H9 (cell line): ENCODE results near the gene CAPN8. TPM values are rescaled to one million over a fixed set of nuclear protein-coding genes. Genes with fewer than 3 reads are reported as not detected.

Experiments used
- DNase-seq: peaks from one replicate; pipeline ENCODE4 v3.0.0-alpha.2; 2017
- H2AFZ ChIP-seq: one replicate; pipeline ENCODE4 v1.6.1; 2013; ENCODE audit warnings: mild to moderate bottlenecking, low read length, control low read depth, moderate library complexity
- H2AK5ac ChIP-seq: 2 replicates; pipeline ENCODE4 v1.6.1; 2013; ENCODE audit warnings: low read length, control low read depth, mixed read lengths; ENCODE audit not compliant: insufficient read length
- H2BK120ac ChIP-seq: one replicate; pipeline ENCODE4 v1.6.1; 2013; ENCODE audit warnings: low read depth, mild to moderate bottlenecking, low read length, control low read depth, inconsistent platforms; ENCODE audit not compliant: poor library complexity, severe bottlenecking
- H2BK12ac ChIP-seq: 2 replicates; pipeline ENCODE4 v1.6.1; 2013; ENCODE audit warnings: low read length, control low read depth, mixed read lengths, low read depth; ENCODE audit not compliant: insufficient read length
- H2BK15ac ChIP-seq: 2 replicates; pipeline ENCODE4 v1.6.1; 2013; ENCODE audit warnings: low read depth, low read length, control low read depth
- H2BK20ac ChIP-seq: one replicate; pipeline ENCODE4 v1.6.1; 2013; ENCODE audit warnings: low read depth, mild to moderate bottlenecking, low read length, control low read depth, inconsistent platforms; ENCODE audit not compliant: poor library complexity, severe bottlenecking
- H2BK5ac ChIP-seq: 2 replicates; pipeline ENCODE4 v1.6.1; 2013; ENCODE audit warnings: low read length, control low read depth, mixed read lengths; ENCODE audit not compliant: insufficient read length
- H3K14ac ChIP-seq: 2 replicates; pipeline ENCODE4 v1.6.1; 2013; ENCODE audit warnings: low read length, control low read depth; ENCODE audit not compliant: insufficient read depth
- H3K18ac ChIP-seq: 2 replicates; pipeline ENCODE4 v1.6.1; 2013; ENCODE audit warnings: low read depth, mild to moderate bottlenecking, mixed read lengths, low read length, control low read depth; ENCODE audit not compliant: insufficient read length
- H3K23ac ChIP-seq: 2 replicates; pipeline ENCODE4 v1.6.1; 2013; ENCODE audit warnings: low read length, control low read depth, mixed read lengths, low read depth; ENCODE audit not compliant: insufficient read length
- H3K23me2 ChIP-seq: 2 replicates; pipeline ENCODE4 v1.6.1; 2013; ENCODE audit warnings: low read depth, mild to moderate bottlenecking, mixed read lengths, low read length, control low read depth; ENCODE audit not compliant: insufficient read length, poor library complexity, severe bottlenecking
- H3K27ac ChIP-seq: 2 replicates; pipeline ENCODE4 v1.5.1; 2013; ENCODE audit warnings: low read length, control low read depth, mixed read lengths, low read depth; ENCODE audit not compliant: insufficient read length
- H3K27me3 ChIP-seq: 2 replicates; pipeline ENCODE4 v1.6.1; 2013; ENCODE audit warnings: low read length, control low read depth, inconsistent platforms; ENCODE audit not compliant: insufficient read depth
- H3K4ac ChIP-seq: 2 replicates; pipeline ENCODE4 v1.6.1; 2013; ENCODE audit warnings: low read depth, mild to moderate bottlenecking, control low read depth, inconsistent platforms, low read length, moderate library complexity
- H3K4me1 ChIP-seq: 2 replicates; pipeline ENCODE4 v1.6.1; 2013; ENCODE audit warnings: low read length, control low read depth, inconsistent platforms; ENCODE audit not compliant: insufficient read depth
- H3K4me2 ChIP-seq: 2 replicates; pipeline ENCODE4 v1.6.1; 2013; ENCODE audit warnings: low read length, control low read depth, mixed read lengths; ENCODE audit not compliant: insufficient read length, insufficient read depth
- H3K56ac ChIP-seq: 2 replicates; pipeline ENCODE4 v1.6.1; 2013; ENCODE audit warnings: low read depth, mild to moderate bottlenecking, mixed read lengths, low read length, control low read depth; ENCODE audit not compliant: insufficient read length
- H3K79me1 ChIP-seq: 2 replicates; pipeline ENCODE4 v1.6.1; 2013; ENCODE audit warnings: low read depth, mild to moderate bottlenecking, moderate library complexity, low read length, control low read depth, inconsistent platforms; ENCODE audit not compliant: insufficient read depth, poor library complexity, severe bottlenecking
- H3K79me2 ChIP-seq: 2 replicates; pipeline ENCODE4 v1.6.1; 2013; ENCODE audit warnings: low read length, control low read depth, inconsistent platforms; ENCODE audit not compliant: insufficient read depth
- H3K9ac ChIP-seq: 2 replicates; pipeline ENCODE4 v1.6.1; 2013; ENCODE audit warnings: low read length, control low read depth, mixed read lengths; ENCODE audit not compliant: insufficient read length; ENCODE audit errors: extremely low read depth
- H3K9me3 ChIP-seq: one replicate; pipeline ENCODE4 v1.6.1; 2013; ENCODE audit warnings: low read depth, low read length, inconsistent platforms; ENCODE audit not compliant: control insufficient read depth
- H3T11ph ChIP-seq: one replicate; pipeline ENCODE4 v1.6.1; 2013; ENCODE audit warnings: mild to moderate bottlenecking, low read length, control low read depth, inconsistent platforms
- H4K20me1 ChIP-seq: one replicate; pipeline ENCODE4 v1.6.1; 2013; ENCODE audit not compliant: control insufficient read depth, insufficient read length, insufficient read depth
- H4K5ac ChIP-seq: 2 replicates; pipeline ENCODE4 v1.6.1; 2013; ENCODE audit warnings: low read depth, mild to moderate bottlenecking, mixed read lengths, low read length, control low read depth; ENCODE audit not compliant: insufficient read length
- H4K8ac ChIP-seq: replicated peaks from 2 replicates; pipeline ENCODE4 v1.6.1; 2013; ENCODE audit warnings: low read length, control low read depth, mixed read lengths, low read depth; ENCODE audit not compliant: insufficient read length
- H4K91ac ChIP-seq: 2 replicates; pipeline ENCODE4 v1.6.1; 2013; ENCODE audit warnings: low read depth, mild to moderate bottlenecking, moderate library complexity, mixed read lengths, low read length, control low read depth; ENCODE audit not compliant: insufficient read length
- H3K27ac Mint-ChIP-seq, 3 experiments: 2 replicates in 2 of 3; 3 replicates in 1 of 3; pipeline ENCODE4 v1.8.0; 2020 to 2021; ENCODE audit warnings: mixed read lengths in 3 of 3, mild to moderate bottlenecking in 1 of 3, moderate library complexity in 1 of 3
- H3K27me3 Mint-ChIP-seq: 2 replicates; pipeline ENCODE4 v1.8.0; 2021; ENCODE audit warnings: low read depth, mild to moderate bottlenecking, moderate library complexity, mixed read lengths
- H3K36me3 Mint-ChIP-seq, 3 experiments: 2 replicates in 2 of 3; 3 replicates in 1 of 3; pipeline ENCODE4 v1.8.0; 2020 to 2021; ENCODE audit warnings: low read depth in 3 of 3, mixed read lengths in 3 of 3; ENCODE audit not compliant: insufficient read depth in 1 of 3
- H3K4me1 Mint-ChIP-seq, 2 experiments: 2 replicates each; pipeline ENCODE4 v1.8.0; 2020; ENCODE audit warnings: mixed read lengths in 2 of 2
- H3K4me3 Mint-ChIP-seq, 2 experiments: 2 replicates in 1 of 2; 3 replicates in 1 of 2; pipeline ENCODE4 v1.8.0; 2020 to 2021; ENCODE audit warnings: mild to moderate bottlenecking in 2 of 2, mixed read lengths in 2 of 2, moderate library complexity in 1 of 2
- H3K9me3 Mint-ChIP-seq, 2 experiments: 2 replicates in 1 of 2; 3 replicates in 1 of 2; pipeline ENCODE4 v1.8.0; 2020; ENCODE audit warnings: mild to moderate bottlenecking in 2 of 2, mixed read lengths in 2 of 2, moderate library complexity in 1 of 2
- CTCF ChIP-seq: fragments of 200-600 bp; sonication (generic); conservative IDR thresholded peaks from 3 replicates; pipeline ENCODE4 v1.8.0; 2021; ENCODE audit warnings: antibody characterized with exemption, mild to moderate bottlenecking
- WGBS: extraction: QIAGEN DNeasy Blood & Tissue Kit; methylation state at CpG from one replicate; pipeline ENCODE4 v1.1.7; 2013; ENCODE audit warnings: missing lambda C conversion rate, low lambda C conversion rate, mixed read lengths; ENCODE audit not compliant: insufficient read length; ENCODE audit errors: extremely low coverage; 5-methylcytosine and 5-hydroxymethylcytosine counted together
- total RNA-seq: library from RNA; stranded (reverse); gene quantifications from 2 replicates; pipeline ENCODE4 v1.2.1, GENCODE V29; 2021

CAPN8 gene
- total RNA-seq, 1 experiment from 2014 or later, result not detected

- Histone ChIP-seq H4K5ac (no peak overlapping the region), H2BK15ac (no peak overlapping the region), H3K79me1 (no peaks in the 10 kb centered on the region), H2AFZ (no peak overlapping the region), H2BK5ac (no peak overlapping the region), H3T11ph (no peak overlapping the region), H3K9ac (peak overlapping the region; percentile 52), H2BK120ac (no peak overlapping the region), H3K79me2 (no peaks in the 10 kb centered on the region), H3K4me1 (peaks cover 5% of the 10 kb centered on the region; the same call in 1 of the 2 replicates), H4K20me1 (no peaks in the 10 kb centered on the region), H3K9me3 (no peaks in the 10 kb centered on the region), H2BK12ac (no peak overlapping the region), H3K18ac (peak overlapping the region; percentile 77), H2AK5ac (no peak overlapping the region), H3K14ac (peak overlapping the region; percentile 88; the same call in 1 of the 2 replicates), H4K91ac (no peak overlapping the region), H3K56ac (no peak overlapping the region), H3K23ac (no peak overlapping the region), H3K27me3 (peaks cover 22% of the 10 kb centered on the region; the same call in 1 of the 2 replicates), H3K4me2 (peak overlapping the region; percentile 48), H3K4ac (no peak overlapping the region), H3K23me2 (peaks cover 6% of the 10 kb centered on the region), H4K8ac (no peak overlapping the region), H3K27ac (no peak overlapping the region), H2BK20ac (no peak overlapping the region)
- H3K4me3 Mint-ChIP-seq, result peak overlapping the region; percentile 80 to 86
- peaks cover 69% of the 10 kb centered on the region for H3K27me3 Mint-ChIP-seq
- peak overlapping the region in 1 of 3 experiments; percentile 39; a peak in 1 of 7 replicates for H3K27ac Mint-ChIP-seq
- TF ChIP-seq CTCF, result no peak
- H3K4me1 Mint-ChIP-seq, result peaks cover 28 to 37% of the 10 kb centered on the region in 2 experiments
- no CpG with 5 or more reads among the region's 40 CpGs for WGBS
- peaks cover 0 to 2% (median 0%) of the 10 kb centered on the region in 3 experiments; a peak in 1 of 7 replicates for H3K36me3 Mint-ChIP-seq
- no peaks in the 10 kb centered on the region for H3K9me3 Mint-ChIP-seq
- peak; percentile 42 for DNase-seq
These were observed 47.5 kb upstream of the CAPN8 start for GRCh38 chr1:223712850-223713474.
